Measurements from ENCODE around the gene ME1. TPM values are rescaled to one million over a fixed set of nuclear protein-coding genes. Genes with fewer than 3 reads are reported as not detected.

The ME1 gene
- total RNA-seq, 1 experiment from 2014 or later: 7.8 TPM

GRCh38 chr6:83314693-83315092 lies 116.2 kb downstream of the ME1 start:
- Histone ChIP-seq H3K4ac (ENCODE audit: low read depth, low read length) (no peak overlapping the region), H2BK15ac (ENCODE audit: low read depth, low read length) (no peak overlapping the region), H3K27me3 (ENCODE audit: insufficient read depth, low read length) (no peaks in the 10 kb centered on the region), H3K4me1 (ENCODE audit: insufficient read depth, low read length) (no peaks in the 10 kb centered on the region), H2BK12ac (ENCODE audit: insufficient read length, low read depth, low read length) (no peak overlapping the region), H3K23me2 (ENCODE audit: insufficient read length, low read depth, low read length, poor library complexity, severe bottlenecking) (no peaks in the 10 kb centered on the region), H4K20me1 (ENCODE audit: control insufficient read depth, insufficient read depth, insufficient read length) (no peaks in the 10 kb centered on the region), H2BK20ac (ENCODE audit: low read depth, low read length, poor library complexity, severe bottlenecking) (no peak overlapping the region), H3K9me3 (ENCODE audit: control insufficient read depth, low read depth, low read length) (no peaks in the 10 kb centered on the region), H2AFZ (ENCODE audit: low read length) (no peak overlapping the region), H3K4me2 (ENCODE audit: insufficient read depth, insufficient read length, low read length) (no peak overlapping the region), H2AK5ac (ENCODE audit: insufficient read length, low read length) (no peak overlapping the region), H3K23ac (ENCODE audit: insufficient read length, low read depth, low read length) (no peak overlapping the region), H3K56ac (ENCODE audit: insufficient read length, low read depth, low read length) (no peak overlapping the region), H2BK5ac (ENCODE audit: insufficient read length, low read length) (no peak overlapping the region), H3K14ac (ENCODE audit: insufficient read depth, low read length) (no peak overlapping the region), H3K18ac (ENCODE audit: insufficient read length, low read depth, low read length) (no peak overlapping the region), H2BK120ac (ENCODE audit: low read depth, low read length, poor library complexity, severe bottlenecking) (no peak overlapping the region), H3K79me1 (ENCODE audit: insufficient read depth, low read depth, low read length, poor library complexity, severe bottlenecking) (no peaks in the 10 kb centered on the region), H3K9ac (ENCODE audit: extremely low read depth, insufficient read length, low read length) (no peak overlapping the region), H4K5ac (ENCODE audit: insufficient read length, low read depth, low read length) (no peak overlapping the region), H3K79me2 (ENCODE audit: insufficient read depth, low read length) (no peaks in the 10 kb centered on the region), H3T11ph (ENCODE audit: low read length) (no peak overlapping the region), H3K27ac (ENCODE audit: insufficient read length, low read depth, low read length) (no peak overlapping the region), H4K8ac (replicated peaks; ENCODE audit: insufficient read length, low read depth, low read length) (no peak overlapping the region), H4K91ac (ENCODE audit: insufficient read length, low read depth, low read length) (no peak overlapping the region)
- peaks cover 0 to 5% (median 0%) of the 10 kb centered on the region in 3 experiments; a peak in 4 of 7 replicates for H3K36me3 Mint-ChIP-seq (ENCODE audit: insufficient read depth in 1 of 3, low read depth in 3 of 3)
- WGBS (ENCODE audit: extremely low coverage, insufficient read length, low lambda C conversion rate): no CpG with 5 or more reads among the region's 1 CpG
- H3K4me3 Mint-ChIP-seq: no peak overlapping the region
- H3K9me3 Mint-ChIP-seq: peaks cover 0 to 2% of the 10 kb centered on the region in 2 experiments; a peak in 2 of 5 replicates
- no peak overlapping the region for H3K27ac Mint-ChIP-seq
- no peaks in the 10 kb centered on the region for H3K4me1 Mint-ChIP-seq
- no peaks in the 10 kb centered on the region for H3K27me3 Mint-ChIP-seq (ENCODE audit: low read depth)
- no peak for DNase-seq
- TF ChIP-seq, protein P1, sequence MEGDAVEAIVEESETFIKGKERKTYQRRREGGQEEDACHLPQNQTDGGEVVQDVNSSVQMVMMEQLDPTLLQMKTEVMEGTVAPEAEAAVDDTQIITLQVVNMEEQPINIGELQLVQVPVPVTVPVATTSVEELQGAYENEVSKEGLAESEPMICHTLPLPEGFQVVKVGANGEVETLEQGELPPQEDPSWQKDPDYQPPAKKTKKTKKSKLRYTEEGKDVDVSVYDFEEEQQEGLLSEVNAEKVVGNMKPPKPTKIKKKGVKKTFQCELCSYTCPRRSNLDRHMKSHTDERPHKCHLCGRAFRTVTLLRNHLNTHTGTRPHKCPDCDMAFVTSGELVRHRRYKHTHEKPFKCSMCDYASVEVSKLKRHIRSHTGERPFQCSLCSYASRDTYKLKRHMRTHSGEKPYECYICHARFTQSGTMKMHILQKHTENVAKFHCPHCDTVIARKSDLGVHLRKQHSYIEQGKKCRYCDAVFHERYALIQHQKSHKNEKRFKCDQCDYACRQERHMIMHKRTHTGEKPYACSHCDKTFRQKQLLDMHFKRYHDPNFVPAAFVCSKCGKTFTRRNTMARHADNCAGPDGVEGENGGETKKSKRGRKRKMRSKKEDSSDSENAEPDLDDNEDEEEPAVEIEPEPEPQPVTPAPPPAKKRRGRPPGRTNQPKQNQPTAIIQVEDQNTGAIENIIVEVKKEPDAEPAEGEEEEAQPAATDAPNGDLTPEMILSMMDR (conservative IDR thresholded peaks at IDR 0.05): no peak
